CD4-positive, alpha-beta T cell treated with Interleukin-12 subunit alpha and Interleukin-12 subunit beta, for 1 hour (primary cell): ENCODE measurements around the gene CD79A.

Source experiments
- DNase-seq: peaks from one replicate; pipeline ENCODE4 v3.0.0-alpha.2; 2020

The CD79A gene

DNA sequence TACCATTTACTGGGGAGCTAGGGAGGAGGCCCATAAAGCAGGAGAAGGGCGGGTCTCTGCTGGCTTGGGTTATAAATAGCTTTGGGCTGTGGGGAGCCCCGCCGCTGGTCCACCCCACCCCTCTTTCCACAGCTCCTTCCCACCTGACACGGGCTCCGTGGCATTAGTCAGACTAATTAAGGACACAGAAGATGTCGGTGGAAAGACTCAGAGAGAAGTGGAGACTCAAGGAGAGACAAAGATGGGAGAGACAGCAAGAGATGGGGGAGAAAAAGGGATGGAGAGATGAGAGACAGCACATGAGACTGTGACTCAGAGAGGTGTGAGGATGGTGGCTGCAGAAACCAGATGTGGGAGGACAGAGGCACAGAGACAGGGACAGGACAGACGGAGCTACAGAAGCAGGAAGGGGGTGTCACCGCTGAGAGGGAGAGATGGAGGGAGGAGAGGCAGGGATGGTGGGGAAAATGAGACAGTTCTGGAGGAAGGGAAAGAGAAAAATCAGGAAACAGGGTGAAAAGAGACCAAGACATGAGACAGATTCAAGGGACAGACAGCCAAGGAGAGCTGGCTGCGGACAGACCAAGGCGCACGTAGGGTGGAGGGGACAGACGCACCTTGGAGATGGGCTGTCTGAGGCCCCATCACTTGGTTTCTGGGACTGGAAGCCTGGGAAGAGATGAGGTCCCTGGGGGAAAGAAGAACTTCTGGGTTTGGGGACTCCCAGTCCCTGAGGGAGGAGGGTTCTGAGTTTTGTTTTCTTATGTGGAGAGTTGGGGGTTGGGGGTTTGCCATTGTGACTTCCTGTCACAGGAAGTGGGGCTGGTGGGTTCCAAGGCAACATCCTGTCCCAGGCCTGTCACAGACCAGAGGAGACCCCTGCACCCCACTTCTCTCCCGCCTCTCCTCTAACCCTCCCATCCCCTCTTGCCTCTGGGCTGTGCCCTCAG lies 10.0 kb downstream of the CD79A start:
- peak; percentile 82 for DNase-seq

DNA sequence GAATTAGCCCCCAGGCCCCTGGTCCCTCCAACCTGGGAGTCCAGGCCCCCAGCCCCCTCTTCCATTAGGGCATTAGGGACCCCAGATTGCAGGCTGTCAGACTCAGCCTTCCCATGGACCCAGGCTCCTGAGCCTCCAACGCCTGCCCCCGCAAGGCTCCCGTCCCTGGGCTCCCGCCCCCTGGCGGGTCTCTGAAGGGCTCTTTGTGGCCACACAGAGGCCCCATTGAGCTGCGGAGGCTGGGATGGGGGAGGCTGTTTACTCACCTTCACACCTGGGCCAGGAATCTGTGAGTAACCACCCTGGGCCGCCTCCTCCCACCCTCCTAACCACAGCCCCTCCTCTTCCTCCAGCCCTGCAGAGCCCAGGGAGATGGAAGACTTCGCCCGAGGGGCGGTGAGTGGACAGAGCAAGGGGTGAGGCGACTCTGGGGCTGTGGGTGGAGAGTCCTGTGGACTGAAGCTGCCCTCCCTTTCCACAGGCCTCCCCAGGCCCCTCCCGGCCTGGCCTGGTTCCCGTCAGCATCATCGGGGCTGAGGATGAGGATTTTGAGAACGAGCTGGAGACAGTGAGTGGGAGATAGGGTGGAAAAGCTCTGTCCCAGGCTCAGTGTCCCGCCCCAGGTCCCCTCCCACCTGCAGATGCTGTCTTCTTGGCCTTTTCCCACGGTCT lies 10.8 kb downstream of the CD79A start:
- DNase-seq = peak; percentile 84

DNA sequence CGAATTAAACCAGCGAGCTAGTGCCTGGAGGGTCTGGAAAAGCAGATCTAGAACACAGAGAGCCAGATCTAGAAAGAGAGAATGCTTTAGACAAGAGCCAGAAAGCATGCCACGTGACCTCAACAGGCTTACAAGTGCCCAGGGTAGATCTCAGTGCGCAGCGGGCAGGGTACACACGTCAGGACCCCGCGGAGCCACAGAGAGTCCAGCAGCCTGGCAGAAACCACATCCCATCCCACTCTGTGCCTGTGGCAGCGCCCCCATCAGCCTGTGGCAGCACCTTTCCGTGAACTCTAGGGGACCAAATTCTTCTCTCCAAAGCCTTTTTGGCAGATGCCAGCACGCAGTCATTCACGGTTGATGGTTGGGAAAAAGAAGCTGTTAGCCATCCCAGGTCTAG lies 11.8 kb downstream of the CD79A start:
- DNase-seq = no peak

DNA sequence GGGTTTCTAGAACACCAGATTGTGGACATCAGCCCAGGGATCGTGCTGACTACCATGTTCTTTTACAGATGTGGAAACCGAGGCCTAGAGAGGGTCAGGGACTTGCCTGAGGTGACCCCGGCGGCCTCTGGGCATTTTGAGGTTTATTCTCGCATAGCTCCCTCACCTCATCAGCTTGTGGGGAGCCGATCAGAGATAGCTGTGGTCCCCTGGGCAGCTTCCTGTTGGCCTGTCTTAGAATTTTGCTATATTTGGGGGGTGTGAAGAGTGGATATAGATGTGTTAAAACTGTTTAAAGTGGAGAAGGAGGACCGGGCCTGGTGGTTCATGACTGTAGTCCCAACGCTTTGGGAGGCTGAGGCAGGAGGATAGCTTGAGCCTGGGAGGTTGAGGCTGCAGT lies 12.8 kb downstream of the CD79A start:
- no peak for DNase-seq

DNA sequence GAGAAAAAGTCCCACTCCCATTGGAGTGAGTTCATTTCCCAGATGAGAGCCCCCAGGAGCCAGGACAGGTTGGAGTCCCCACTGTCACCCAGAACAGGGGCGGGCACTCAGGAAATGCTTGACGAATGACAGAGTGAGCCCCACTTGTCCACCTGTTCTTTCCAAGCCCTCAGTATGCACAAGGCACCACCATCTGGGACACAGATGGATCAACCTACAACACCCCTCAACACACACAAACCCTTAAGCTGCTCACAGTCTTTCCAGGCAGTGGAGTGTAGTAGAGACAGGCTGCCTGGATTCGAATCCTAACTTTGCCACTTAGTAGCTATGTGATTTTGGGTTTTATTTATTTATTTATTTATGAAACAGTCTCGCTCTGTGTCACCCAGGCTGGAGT lies 13.9 kb downstream of the CD79A start:
- DNase-seq = no peak

DNA sequence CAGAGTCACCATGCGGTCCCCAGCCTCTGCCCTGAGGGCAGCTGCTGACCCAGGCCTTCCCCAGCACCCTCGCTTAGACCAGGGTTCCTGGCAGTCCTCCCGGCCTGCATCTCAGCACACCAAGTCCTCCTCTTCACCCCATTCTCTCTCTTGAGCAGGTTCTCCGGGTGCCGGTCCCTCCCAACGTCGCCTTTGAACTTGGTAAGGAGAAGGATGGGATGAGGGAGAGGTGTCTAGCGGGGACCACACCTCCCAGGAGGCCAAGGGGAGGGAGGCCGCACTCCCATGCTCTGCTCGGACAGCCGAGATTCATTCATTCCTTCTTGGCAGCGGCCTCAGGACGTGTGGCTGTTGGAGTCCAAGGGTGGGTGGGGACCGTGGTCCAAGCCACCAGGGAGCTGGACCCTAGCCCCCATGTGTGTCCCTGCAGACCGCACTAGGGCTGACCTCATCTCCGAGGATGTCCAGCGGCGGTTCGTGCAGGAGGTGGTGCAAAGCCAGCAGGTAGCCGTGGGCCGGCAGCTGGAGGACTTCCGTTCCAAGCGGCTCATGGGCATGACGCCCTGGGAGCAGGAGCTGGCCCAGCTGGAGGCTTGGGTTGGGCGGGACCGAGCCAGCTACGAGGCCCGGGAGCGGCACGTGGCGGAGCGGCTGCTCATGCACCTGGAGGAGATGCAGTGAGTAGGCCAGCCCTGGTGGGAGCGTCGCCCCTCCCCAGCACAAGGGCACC lies 15.3 kb downstream of the CD79A start:
- DNase-seq = no peak

DNA sequence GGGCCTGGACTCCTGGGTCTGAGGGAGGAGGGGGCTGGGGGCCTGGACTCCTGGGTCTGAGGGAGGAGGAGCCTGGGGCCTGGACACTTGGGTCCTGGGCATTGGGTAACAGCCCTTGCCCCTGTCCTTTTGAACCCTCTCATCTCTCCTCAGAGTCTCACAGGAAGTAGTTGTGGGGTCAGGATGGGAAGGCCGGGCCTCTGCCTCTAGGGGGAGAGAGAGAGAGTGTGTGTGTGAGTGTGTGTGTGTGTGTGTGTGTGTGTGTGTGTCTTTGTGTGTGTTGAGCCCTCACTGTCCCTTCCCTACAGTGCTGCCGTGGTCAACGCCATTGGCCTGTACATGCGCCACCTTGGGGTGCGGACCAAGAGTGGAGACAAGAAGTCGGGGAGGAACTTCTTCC lies 16.8 kb downstream of the CD79A start:
- DNase-seq = no peak

DNA sequence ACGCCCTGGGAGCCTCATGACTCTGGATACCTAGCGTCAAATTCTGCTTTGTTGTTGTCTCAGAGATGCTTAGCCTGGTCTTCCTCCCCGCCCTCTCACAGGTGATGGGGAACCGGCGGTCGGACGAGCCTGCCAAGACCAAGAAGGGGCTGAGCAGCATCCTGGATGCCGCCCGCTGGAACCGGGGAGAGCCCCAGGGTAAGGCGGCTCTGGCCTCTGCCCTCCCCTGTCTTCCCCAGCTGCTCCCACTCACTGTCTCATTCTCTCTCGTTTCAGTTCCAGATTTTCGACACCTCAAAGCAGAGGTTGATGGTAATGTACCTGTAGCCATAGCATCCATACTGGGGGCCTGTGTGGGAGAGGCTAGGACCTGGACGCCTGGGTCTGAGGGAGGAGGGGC lies 17.3 kb downstream of the CD79A start:
- no peak for DNase-seq

DNA sequence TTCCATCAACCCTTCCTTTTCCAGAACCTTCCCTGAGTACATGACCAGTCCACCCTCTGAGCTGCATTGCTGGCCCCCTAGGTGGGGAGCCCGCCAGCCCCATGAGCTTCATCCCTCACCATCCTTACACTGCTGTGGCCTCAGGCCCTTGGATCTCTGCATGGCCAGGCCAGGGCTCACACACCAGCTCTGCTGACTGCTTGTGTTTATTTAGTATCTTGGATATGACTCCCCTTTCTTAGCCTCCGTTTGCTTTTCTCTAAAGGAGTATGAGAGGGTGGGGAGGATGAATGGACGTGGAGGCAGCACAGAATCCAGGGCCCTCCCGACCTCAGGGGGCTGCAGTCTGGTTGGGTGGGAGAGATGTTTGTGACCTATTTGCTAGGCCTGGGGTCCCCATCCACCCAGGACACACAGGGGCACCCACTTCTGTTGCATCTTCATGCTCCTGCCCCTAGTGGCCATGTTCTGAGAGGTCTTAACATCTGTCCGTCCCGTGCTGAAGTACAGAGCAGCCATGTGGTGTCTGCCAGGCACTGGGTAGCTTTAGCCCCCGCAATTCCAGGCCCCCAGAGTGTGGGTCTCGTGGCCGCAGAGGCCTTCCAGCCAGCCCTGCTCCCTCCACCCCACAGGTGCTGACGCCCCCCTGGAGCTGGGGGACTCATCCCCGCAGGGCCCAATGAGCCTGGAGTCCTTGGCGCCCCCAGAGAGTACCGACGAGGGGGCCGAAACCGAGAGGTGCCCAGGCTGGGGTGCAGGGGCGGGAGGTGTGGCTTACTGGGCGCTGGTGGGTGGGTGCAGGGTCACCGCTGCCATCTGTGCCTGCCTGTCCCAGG lies 18.9 kb downstream of the CD79A start:
- DNase-seq = no peak

DNA sequence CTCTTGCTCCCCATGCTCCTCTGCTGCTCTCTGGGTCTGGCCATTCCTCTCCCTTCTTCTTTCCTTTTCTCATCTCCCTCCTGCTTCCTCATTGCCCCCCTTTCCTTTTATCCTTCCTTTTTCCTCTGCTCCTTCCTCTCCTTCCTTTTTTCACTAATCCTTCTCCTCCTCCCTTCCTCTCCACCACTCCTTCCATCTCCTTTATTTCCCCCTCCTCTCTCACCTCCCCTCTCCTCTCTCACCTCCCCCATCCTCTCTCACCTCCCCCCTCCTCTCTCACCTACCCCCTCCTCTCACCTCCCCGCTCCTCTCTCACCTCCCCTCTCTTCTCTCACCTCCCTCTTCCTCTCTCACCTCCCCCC lies 19.5 kb downstream of the CD79A start:
- no peak for DNase-seq

DNA sequence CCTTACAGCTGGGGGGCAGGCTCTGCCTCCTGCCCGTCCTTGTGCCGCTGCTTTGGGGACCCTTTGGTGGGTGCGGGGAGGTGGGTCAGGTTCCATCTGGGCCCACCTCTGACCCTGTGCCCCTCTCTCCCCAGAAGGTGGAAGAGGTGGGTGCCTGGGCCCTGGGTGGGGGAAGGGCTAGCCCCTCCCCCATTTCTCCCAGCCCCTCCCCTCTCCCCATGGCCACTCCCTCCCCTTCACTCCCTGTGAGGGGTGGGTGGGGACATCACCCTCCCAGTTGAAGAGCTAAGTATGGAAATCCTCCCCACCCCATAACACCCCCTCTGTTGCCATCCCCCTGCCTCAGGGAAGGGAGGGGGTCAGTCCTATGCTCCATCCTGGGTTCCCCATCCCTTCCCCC lies 20.1 kb downstream of the CD79A start:
- DNase-seq = no peak

DNA sequence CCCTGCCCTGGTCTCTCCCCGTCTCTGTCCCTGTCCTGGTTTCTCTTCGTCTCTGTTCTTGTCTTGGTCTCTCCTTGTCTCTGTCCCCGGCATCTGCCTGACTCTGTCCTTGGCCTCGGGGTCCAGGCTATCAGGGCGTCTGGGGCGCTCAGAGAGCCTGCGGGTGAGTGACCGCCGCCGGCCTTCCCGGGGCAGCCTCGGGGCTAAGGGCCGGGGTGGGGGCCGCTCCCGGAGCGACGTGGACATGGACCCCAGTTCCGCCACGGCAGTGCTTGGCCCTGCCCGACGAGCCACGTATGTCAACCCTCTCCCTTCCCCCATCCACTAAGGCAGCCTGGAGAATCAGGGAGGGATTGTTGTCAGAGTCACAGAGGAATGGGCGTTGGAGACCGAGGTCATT lies 20.7 kb downstream of the CD79A start:
- no peak for DNase-seq

DNA sequence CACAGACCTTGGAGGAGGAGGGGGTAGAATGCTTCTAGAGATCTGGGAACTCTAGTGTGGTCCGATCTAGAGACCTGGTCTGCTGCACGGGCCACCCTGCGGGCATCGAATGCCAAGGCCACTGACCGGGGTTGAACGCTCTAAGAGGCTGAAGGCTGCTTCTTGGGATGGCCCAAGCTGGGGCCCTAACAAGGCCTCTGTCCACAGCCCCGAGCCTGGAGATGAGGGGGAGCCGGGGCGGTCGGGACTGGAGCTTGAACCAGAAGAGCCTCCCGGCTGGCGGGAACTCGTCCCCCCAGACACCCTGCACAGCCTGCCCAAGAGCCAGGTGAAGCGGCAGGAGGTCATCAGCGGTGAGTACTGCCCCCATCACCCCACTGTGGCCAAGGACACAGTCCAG lies 21.2 kb downstream of the CD79A start:
- no peak for DNase-seq

DNA sequence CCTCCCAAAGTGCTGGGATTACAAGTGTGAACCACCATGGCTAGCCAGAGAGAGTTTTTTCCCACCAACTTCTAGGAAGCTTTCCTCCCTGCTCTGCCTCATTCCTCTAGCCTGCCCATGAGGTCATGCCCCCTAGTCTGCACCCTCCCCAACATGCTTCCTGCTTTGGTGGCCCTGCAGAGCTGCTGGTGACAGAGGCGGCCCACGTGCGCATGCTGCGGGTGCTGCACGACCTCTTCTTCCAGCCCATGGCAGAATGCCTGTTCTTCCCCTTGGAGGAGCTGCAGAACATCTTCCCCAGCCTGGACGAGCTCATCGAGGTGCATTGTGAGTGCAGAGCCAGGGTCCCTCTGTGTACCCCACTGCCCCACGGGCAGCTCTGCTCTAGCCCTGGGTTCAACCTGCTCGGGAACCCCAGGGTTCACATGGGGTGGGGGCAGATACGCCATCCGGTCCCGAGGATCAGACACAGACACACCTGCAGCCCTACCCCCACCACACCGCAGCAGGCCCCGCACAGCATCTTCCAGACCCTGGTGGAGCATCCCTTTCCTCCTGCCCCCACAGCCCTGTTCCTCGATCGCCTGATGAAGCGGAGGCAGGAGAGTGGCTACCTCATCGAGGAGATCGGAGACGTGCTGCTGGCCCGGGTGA lies 24.8 kb downstream of the CD79A start:
- no peak for DNase-seq

DNA sequence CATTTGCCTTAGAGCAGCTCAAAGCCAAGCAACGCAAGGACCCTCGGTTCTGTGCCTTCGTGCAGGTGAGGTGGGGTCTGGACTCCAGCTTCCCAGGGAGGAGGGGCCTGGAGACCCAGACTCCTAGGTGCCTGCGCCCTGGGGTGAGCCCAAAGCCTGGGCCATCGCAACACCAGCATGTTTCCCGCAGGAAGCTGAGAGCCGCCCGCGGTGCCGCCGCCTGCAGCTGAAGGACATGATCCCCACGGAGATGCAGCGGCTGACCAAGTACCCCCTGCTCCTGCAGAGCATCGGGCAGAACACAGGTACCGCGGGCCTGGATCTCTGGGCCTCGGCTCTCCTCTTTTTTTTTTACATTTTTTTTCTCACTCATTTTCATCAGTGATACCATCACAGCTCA lies 25.5 kb downstream of the CD79A start:
- no peak for DNase-seq

DNA sequence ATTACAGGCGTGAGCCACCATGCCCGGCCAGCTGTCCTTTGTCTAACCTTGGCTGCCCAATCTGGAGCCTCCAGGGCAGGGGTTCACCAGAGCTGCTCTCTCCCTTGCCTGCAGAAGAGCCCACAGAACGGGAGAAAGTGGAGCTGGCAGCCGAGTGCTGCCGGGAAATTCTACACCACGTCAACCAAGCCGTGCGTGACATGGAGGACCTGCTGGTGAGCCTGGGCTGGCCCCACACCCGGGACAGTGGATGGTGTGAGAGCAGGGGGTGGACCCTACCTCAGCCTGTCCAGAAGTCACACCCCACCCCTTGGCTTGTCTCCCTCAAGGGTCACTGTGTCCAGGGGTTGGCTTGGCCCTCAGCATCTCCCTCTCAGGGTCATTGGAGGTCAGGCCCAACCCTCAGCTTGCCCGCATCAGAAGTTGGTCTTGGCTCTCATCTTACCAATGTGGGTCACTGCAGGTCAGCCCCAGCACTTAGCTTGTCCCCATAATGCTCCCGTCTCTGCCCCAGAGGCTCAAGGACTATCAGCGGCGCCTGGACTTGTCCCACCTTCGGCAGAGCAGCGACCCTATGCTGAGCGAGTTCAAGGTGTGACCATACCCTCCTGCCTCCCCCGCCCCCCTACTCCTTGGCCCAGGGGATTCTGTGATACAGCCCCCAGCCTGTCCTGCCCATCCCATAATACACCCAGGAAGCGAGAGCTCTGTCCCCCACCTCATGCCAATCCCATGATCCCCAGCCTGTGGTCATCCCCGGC lies 26.3 kb downstream of the CD79A start:
- DNase-seq = no peak

DNA sequence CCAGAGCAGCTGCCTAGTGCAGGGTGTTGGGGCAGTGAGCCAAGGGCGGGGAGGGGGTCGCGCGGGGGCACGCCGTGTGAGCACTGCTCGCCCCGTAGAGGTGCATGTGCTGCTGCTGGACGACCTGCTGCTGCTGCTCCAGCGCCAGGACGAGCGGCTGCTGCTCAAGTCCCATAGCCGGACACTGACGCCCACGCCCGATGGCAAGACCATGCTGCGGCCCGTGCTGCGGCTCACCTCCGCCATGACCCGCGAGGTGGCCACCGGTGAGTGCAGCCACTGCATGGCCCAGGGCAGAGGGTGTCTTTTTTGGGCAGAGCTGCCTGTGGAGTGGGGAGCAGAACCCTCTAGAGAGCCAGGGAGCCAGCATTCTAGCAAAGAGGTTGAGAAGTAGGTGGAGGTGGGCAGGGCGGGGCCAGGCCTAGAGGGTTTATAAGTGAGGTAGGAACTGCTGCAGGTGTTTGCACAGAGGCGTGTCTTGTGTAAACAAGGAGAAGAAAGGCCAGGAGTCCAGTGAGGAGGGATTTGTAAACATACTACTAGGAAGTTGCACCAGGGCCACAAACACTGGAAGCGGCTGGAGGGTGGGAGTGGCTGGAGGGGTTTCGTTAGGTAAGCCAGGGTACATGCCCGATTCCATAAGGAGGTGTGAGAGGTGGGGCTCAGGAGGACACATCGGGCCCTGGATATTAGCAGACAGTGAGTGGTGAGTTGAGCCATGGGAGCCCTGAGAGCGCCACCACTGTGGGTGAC lies 27.2 kb downstream of the CD79A start:
- DNase-seq = no peak

DNA sequence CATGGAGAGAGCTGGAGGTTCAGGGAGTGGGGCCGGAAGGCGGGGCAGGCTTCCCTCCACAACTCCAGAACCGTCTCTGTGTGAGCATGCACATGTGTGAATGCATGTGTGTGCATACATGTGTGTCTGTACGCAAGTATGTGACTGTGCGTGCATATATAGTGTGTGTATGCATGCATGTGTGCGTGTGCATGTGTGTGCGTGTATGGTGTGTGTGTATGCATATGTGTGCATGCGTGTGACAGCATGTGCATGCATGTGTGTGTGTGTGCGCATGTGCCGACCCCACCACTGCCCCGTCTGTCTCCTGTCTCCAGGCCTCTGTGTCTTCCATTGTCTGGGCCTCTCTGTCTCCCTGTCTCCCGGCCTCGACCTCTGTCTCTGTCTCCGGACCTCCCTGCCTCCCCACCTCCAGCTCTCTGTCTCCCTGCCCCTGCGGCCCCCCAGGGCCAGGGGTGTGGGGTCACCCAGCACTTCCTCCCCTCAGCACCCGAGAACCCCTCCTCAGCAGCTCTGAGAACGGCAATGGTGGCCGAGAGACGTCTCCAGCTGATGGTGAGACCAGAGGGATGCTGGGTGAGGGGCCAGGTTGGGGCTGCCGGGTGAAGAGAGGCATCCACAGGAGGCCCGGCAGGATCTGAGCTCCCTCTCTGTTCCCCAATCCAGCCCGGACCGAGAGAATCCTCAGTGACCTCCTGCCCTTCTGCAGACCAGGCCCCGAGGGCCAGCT lies 28.4 kb downstream of the CD79A start:
- DNase-seq = no peak

DNA sequence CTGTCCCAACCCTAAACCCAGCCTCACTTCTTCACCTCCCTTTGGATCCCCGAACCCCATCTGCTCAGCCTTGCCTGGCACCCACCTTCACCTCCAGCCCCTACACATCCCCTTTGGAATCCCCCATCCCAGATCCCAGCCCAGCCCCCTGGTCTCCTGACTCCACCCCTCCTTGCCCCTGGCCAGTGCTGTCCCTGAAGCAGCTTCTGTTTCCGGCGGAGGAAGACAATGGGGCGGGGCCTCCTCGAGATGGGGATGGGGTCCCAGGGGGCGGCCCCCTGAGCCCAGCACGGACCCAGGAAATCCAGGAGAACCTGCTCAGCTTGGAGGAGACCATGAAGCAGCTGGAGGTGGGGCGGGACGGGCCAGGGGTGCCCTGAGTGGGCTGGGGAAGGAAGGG lies 29.2 kb downstream of the CD79A start:
- no peak for DNase-seq
